SIG-M5 treated with dmso at 0.1 percent for 504 hours (cell line): Measurements from ENCODE around the gene KCNIP4.

Experiments used
- DNase-seq: peaks from one replicate; lab custom pipeline; 2025; ENCODE audit not compliant: unreplicated experiment; lab: John Stamatoyannopoulos, UW

The KCNIP4 gene

DNA sequence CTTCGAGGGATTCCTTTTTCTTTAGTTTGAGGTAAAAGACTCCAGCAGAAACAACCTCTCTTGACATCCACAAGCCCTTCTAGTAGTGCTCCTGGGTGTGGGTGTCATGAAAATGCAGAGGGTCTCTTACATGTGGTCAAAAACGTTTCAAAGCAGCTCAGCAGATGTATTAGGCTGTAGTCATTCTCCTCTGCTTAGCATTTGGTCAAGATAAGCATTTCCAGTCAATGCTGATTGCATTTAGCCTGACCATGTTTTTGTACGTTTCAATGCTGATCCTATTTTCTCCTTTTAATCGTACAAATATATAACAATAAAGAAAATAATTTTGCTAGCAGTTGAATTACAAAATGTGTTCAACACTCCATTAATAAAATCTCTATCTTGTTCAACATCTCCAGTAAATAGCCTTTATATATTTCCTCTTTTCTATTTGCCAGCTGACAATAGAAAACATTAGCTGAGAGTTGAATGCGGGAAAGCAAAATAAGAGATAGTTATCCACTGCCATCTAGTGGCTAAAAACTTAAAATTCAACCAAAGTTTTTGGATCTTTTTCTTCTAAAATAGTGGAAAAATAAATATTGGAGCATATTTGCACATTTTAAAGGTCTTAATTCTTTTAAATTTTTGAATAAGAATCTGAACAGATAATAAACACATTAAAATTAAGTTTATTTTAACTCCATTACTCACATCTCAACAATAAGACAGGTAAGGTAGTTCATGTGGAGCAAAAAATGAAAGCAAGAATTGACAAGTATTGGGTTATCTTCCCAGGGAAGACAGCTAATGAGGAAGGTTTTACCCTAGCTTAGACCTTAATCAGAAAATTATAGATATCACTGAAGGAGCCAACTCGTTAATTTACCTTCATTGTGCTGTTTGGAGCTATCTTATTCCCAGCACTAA is 1263.5 kb downstream of the KCNIP4 start:
- peak; percentile 37 for DNase-seq

DNA sequence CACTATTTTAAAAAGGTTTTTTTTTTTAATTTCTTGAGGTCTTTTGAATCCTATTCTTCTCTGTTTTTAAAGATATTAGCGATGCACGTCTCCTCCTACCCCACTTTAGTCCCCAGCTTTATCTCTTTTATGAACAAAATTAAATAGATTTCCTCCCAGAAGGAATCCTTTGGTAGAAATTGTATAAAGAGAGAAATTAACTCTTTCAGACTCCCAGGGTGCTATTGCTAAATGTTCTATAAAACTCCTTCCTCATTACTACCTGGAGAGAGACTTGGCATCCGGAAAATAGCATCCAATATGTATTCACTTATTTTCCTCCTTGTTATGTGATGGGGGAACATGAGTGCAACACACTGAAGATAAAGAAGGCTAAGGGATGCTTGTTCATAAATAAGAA is 1264.8 kb downstream of the KCNIP4 start:
- no peak for DNase-seq

- no peak for DNase-seq
Observed at GRCh38 chr4:20682853-20683252, 1265.7 kb downstream of the KCNIP4 start.

GRCh38 chr4:20681271-20681670 is 1267.3 kb downstream of the KCNIP4 start:
- no peak for DNase-seq

GRCh38 chr4:20680736-20681135 is 1267.8 kb downstream of the KCNIP4 start:
- no peak for DNase-seq

- no peak for DNase-seq
Observed at GRCh38 chr4:20679951-20680350, 1268.6 kb downstream of the KCNIP4 start.
